ENCODE results near the gene CATSPERD.

CATSPERD gene

DNA sequence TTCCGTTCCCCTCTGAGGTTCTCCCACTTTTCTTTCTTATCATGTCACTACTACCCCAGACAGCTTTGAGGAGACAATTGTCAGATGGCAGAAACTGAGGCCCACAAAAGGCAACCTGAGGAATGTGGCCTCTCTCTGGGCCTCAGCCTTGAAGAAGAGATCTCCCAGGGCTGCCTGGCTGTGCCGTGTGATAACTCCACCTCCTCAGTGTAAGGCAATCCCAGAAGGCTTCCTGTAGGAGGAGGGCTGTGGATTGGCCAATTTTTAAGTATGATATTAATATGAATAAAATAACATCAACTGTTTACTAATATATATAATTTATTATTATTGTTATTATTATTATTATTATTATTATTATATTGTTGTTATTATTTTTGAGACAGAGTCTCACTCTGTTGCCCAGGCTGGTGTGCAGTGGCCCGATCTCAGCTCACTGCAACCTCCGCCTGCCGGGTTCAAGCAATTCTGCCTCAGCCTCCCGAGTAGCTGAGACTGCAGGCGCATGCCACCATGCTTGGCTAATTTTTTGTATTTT is 75.0 kb downstream of the CATSPERD start:
- in situ Hi-C loops (cut with HindIII; ENCODE audit: low pct_ligation_motif_present, low pct_unique_long_range_greater_than_20kb, low sequenced_read_pairs): no loop called here
- no peak for DNase-seq

GRCh38 chr19:5798244-5798643 is 77.8 kb downstream of the CATSPERD start:
- in situ Hi-C loops (cut with HindIII; ENCODE audit: low pct_ligation_motif_present, low pct_unique_long_range_greater_than_20kb, low sequenced_read_pairs): no loop called here
- no peak for DNase-seq

DNA sequence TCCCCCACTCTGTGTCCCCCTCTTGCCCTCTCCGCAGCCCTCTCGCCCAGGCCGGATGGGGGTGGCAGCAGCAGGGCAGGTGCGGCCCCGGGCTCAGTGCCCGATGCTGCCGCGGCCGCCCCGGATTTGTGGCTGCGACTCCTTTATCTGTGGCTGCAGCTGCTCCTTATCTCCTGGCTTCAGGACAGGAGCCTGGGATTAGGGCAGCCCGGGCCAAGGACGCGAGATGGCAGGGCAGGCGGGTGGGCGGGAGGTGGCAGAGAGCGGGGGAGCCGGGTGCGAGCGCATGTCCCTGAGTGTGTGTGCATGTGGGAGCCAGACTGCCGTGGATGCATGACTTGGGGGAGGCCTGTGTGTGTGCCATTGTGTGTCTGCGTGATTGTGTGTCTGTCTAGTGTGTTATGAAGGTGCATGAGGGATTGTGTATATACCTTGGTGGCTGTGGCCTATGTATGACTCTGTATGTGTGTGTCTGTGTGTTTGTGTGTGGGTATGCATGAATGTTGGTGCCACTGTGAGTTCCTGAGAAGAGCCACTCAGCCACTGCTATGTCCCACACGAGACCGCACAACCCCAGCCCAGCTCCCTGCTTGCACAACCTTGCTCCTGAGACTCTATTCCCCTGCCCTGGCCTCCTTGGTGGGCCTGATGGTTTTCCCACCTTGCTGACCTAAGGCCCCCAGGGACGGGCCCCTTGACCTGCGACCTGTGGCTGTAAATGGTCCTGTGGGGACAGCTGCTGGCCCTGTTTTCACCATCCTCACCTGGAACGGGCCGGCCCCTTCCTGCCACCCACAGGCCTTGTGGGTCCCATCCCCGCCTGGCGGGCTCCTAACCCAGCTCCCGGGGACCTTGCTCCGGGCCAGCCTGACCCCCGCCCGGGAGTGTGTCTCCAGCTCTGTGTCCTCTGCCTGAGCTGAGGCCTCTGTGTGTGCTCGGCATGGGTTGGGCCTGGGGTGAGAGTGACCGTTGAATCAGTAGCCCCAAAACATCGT is 79.1 kb downstream of the CATSPERD start:
- in situ Hi-C loops (cut with HindIII; ENCODE audit: low pct_ligation_motif_present, low pct_unique_long_range_greater_than_20kb, low sequenced_read_pairs): no loop called here
- DNase-seq: no peak

DNA sequence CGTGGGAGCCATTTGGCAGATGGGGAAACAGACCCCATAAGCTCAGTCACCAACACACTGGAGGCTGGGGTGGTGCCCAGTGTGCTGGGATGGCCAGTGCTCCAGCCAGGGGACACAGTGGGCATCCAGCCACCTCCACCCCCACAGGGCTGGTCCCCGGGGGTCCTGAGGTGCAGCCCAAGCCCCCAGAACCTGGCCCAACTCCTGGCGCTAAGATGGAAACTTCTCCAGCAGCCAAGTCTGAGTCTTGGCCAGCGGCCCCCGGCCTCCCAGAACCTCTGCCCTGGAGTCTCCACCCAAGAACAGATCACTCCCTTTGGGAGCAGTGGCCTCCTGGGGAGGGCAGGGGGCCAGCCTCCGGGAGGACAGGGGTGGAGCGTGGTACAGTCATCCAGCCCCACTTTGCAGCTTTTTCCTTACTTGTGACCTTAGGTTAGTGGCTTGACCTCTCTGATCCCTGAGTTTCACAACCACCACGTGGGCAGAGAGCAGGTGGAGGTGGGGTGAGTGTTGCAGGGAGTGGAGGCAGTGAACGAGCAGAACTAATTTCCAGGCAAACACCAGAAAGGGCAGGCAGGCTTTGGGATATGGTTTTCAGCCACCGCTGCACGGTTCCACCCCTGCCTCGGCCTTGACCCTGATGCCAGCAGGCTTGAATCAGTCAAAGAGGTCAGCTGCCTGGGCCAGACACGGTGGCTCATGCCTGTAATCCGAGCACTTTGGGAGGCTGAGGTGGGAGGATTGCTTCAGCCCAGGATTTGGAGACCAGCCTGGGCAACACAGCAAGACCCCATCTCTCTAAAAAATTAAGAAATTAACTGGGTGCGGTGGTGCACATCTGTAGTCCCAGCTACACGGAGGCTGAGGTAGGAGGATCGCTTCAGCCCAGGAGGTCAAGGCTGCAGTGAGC is 80.2 kb downstream of the CATSPERD start:
- in situ Hi-C loops (cut with HindIII; ENCODE audit: low pct_ligation_motif_present, low pct_unique_long_range_greater_than_20kb, low sequenced_read_pairs): no loop called here
- no peak for DNase-seq

- DNase-seq: no peak
- in situ Hi-C loops (cut with HindIII; ENCODE audit: low pct_ligation_motif_present, low pct_unique_long_range_greater_than_20kb, low sequenced_read_pairs): no loop called here
Measured at GRCh38 chr19:5801796-5802619, 81.6 kb downstream of the CATSPERD start.

- in situ Hi-C loops (cut with HindIII; ENCODE audit: low pct_ligation_motif_present, low pct_unique_long_range_greater_than_20kb, low sequenced_read_pairs): no loop called here
- DNase-seq: no peak
Measured at GRCh38 chr19:5803441-5803751, 83.0 kb downstream of the CATSPERD start.

DNA sequence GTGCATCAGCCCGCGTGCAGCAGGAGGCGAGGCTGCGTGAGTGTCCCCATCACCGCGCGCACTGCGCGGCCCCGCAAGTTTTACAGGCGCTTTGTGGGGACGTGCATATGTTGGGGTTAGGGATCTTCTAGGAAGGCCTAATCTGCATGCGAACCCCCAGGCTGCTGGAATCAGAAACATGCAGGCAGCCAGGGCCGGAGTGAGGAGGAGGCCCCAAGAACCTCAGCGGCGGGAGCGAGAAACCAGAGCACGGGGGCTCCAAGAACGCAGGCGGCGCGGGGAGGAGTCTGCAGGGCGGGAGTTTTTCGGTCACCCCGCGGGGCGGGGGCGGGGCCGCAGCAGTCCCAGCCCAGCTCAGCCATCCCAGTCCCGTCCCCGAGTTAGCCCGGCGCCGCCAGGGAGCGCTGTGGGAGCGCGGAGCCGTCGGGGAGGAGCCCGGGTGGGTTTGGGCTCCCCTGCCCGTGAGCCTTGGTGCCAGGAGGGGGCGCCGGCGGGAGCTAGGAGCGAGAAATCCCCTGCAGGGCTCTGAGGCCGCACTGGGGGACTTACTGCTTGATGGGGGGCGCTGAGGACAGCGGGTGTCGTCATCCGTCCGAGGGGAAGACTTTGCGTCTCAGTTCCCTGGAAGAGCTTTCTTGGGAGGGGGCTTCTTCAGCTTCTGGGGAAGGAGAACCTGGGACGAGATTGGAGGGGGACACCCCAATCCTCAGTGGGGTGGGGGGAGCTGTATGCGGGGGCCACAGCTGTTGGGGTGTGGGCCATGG is 83.5 kb downstream of the CATSPERD start:
- DNase-seq: peak; percentile 88
- in situ Hi-C loops (cut with HindIII; ENCODE audit: low pct_ligation_motif_present, low pct_unique_long_range_greater_than_20kb, low sequenced_read_pairs): no loop called here

- in situ Hi-C loops (cut with HindIII; ENCODE audit: low pct_ligation_motif_present, low pct_unique_long_range_greater_than_20kb, low sequenced_read_pairs): no loop called here
- peak; percentile 14 for DNase-seq
Measured at GRCh38 chr19:5804516-5805461, 84.4 kb downstream of the CATSPERD start, which contains the start of gene NRTN. NRTN (plus strand) TSS chr19:5805067; CDS start chr19:5824166, 19,099 bp downstream.

DNA sequence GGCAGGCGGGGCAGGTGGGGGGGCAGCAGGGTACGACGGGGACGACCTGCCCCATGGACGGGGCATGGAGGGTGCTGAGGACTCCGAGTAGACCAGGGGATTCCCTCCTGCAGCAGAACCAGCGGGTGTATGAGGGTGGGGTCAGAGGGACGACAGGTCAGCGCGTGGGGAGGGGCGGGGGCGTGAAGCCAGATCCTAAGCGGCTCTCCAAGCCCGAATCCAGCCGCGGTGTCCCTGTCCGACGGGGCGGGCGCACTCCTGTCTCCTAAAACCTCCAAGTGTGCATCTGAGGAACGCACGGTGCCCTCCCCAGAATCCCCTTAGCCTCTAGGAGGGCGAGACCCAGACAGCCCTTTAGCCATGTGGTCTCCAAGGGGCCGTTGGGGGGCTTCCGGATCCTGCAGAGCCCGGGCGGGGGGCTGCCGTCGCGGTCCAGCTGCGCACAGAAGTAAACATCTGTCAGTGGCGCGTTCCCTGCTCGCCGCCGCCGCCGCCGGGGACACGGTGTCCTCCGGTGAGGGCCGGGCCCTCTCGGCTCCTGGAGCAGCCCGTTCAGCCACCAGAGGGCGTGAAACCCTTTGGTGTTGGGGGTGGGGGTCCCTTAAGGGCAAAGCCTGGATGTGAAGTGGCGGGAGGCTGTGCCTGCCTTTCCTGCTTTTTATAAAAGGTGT is 85.2 kb downstream of the CATSPERD start:
- in situ Hi-C loops (cut with HindIII; ENCODE audit: low pct_ligation_motif_present, low pct_unique_long_range_greater_than_20kb, low sequenced_read_pairs): no loop called here
- peak; percentile 66 for DNase-seq

- in situ Hi-C loops (cut with HindIII; ENCODE audit: low pct_ligation_motif_present, low pct_unique_long_range_greater_than_20kb, low sequenced_read_pairs): no loop called here
- no peak for DNase-seq
Measured at GRCh38 chr19:5806133-5806489, 85.7 kb downstream of the CATSPERD start.

- in situ Hi-C loops (cut with HindIII; ENCODE audit: low pct_ligation_motif_present, low pct_unique_long_range_greater_than_20kb, low sequenced_read_pairs): no loop called here
- no peak for DNase-seq
Measured at GRCh38 chr19:5806905-5807304, 86.5 kb downstream of the CATSPERD start.

DNA sequence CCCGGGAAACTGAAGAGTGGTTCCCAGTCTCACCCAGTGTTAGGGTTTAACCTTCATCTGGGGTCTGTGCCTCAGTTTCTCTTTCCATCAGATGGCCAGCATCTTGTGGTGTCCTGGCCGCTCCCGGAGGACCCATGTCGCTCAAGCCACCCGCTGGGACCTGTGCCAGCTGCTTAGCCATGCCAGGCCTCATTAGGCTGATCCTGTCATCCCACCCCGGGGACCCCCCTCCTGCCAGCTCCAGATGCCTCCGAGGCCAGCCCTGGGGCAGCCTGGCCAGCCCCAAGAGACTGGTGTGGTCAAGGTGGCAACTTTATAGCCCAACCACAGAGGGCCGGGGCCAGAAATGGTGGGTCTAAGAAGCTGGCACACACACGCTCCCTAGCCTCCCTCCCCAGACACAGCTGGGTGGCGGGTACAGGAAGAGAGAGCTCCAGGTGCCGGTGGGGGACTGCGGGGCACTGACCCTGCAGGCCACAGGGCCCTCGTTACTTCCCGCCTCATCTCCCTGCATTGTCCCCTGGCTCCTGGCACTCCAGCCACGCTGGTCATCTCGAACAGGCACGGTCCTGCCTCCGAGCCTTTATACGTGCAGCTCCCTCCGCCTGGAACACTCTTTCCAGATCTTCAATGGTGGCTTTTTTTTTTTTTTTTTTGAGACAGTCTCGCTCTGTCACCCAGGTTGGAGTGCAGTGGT is 87.8 kb downstream of the CATSPERD start:
- in situ Hi-C loops (cut with HindIII; ENCODE audit: low pct_ligation_motif_present, low pct_unique_long_range_greater_than_20kb, low sequenced_read_pairs): no loop called here

DNA sequence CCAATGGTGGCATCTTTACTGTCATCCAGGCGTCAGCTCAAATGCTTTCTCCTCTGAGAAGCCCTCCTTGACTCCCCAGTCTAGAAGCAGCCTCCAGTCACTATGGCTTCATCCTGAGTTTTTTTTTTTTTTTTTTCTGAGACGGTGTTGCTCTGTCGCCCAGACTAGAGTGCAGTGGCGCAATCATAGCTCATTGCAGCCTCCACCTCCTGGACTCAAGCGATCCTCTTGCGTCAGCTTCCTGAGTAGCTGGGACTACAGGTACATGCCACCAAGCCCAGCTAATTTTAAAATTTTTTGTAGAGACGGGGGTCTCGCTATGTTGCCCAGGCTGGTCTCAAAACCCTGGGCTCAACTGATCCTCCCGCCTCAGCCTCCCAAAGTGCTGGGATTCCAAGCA is 88.6 kb downstream of the CATSPERD start:
- no peak for DNase-seq
- in situ Hi-C loops (cut with HindIII; ENCODE audit: low pct_ligation_motif_present, low pct_unique_long_range_greater_than_20kb, low sequenced_read_pairs): no loop called here

More for the DNA sequence above, 87.8 kb downstream of the CATSPERD start:
- no peak for DNase-seq

- in situ Hi-C loops (cut with HindIII; ENCODE audit: low pct_ligation_motif_present, low pct_unique_long_range_greater_than_20kb, low sequenced_read_pairs): no loop called here
- DNase-seq: no peak
Measured at GRCh38 chr19:5809469-5809868, 89.0 kb downstream of the CATSPERD start.

GRCh38 chr19:5811117-5811516 is 90.7 kb downstream of the CATSPERD start:
- no peak for DNase-seq
- in situ Hi-C loops (cut with HindIII; ENCODE audit: low pct_ligation_motif_present, low pct_unique_long_range_greater_than_20kb, low sequenced_read_pairs): no loop called here

All from ACHN (cell line).